Breast epithelium (tissue), 3 donors: ENCODE measurements around the gene NCKAP5.

ENCODE experiments used
- POLR2A ChIP-seq: fragments of 450-650 bp; IDR thresholded peaks from one replicate; pipeline ENCODE4 v1.6.1; 2016; ENCODE audit warnings: antibody characterized with exemption, mild to moderate bottlenecking, moderate library complexity
- TF ChIP-seq, protein P1 (sequence below), 3 donors: fragments of 450-650 bp; IDR thresholded peaks; one replicate each; pipeline ENCODE4 v1.5.1; 2016 to 2017; ENCODE audit warnings: antibody characterized with exemption in 3 of 3, mild to moderate bottlenecking in 3 of 3, moderate library complexity in 3 of 3

DNA sequence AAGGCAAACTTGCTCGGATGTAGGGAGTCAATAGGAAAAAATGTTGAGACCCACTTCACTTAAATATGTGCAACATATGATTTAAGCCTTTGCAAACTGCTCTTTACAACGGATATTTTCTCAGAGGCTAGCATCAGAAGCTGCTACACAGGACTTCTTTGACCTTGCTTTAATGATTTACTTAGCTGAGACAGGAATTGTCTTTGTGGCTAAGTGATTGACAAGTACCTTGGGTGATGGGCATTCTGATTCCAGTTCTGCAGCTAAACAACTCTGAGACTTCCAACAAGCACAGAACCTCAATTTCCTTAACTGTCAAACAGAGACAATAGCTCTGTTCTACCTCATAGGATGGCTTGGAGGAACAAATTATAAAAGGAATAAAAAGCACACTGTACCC, 150.2 kb downstream of the NCKAP5 start:
- TF ChIP-seq, protein P1, sequence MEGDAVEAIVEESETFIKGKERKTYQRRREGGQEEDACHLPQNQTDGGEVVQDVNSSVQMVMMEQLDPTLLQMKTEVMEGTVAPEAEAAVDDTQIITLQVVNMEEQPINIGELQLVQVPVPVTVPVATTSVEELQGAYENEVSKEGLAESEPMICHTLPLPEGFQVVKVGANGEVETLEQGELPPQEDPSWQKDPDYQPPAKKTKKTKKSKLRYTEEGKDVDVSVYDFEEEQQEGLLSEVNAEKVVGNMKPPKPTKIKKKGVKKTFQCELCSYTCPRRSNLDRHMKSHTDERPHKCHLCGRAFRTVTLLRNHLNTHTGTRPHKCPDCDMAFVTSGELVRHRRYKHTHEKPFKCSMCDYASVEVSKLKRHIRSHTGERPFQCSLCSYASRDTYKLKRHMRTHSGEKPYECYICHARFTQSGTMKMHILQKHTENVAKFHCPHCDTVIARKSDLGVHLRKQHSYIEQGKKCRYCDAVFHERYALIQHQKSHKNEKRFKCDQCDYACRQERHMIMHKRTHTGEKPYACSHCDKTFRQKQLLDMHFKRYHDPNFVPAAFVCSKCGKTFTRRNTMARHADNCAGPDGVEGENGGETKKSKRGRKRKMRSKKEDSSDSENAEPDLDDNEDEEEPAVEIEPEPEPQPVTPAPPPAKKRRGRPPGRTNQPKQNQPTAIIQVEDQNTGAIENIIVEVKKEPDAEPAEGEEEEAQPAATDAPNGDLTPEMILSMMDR (IDR thresholded peaks at IDR 0.05), result no peak
- TF ChIP-seq POLR2A, result no peak
